HUES64 (cell line): Measurements from ENCODE around the gene SCPEP1.

Experiments
- H3K27ac ChIP-seq: 2 replicates; pipeline ENCODE4 v1.7.0; 2013; ENCODE audit warnings: low read depth, low read length, inconsistent platforms
- H3K27me3 ChIP-seq: 2 replicates; pipeline ENCODE4 v1.6.1; 2013; ENCODE audit warnings: mild to moderate bottlenecking, low read length; ENCODE audit not compliant: insufficient read depth
- H3K36me3 ChIP-seq: 2 replicates; pipeline ENCODE4 v1.6.1; 2013; ENCODE audit warnings: mild to moderate bottlenecking, low read length; ENCODE audit not compliant: insufficient read depth
- H3K4me1 ChIP-seq: 2 replicates; pipeline ENCODE4 v1.6.1; 2013; ENCODE audit warnings: mild to moderate bottlenecking, low read length, moderate library complexity; ENCODE audit not compliant: insufficient read depth
- H3K4me3 ChIP-seq: 2 replicates; pipeline ENCODE4 v1.5.1; 2013; ENCODE audit warnings: mild to moderate bottlenecking, low read length, moderate library complexity
- H3K9ac ChIP-seq: 2 replicates; pipeline ENCODE4 v1.6.1; 2013; ENCODE audit warnings: mild to moderate bottlenecking, low read depth, low read length
- H3K9me3 ChIP-seq: 2 replicates; pipeline ENCODE4 v1.6.1; 2013; ENCODE audit warnings: low read depth, low read length; ENCODE audit not compliant: insufficient read depth
- WGBS: fragments of 150-250, 120-280 bp; methylation state at CpG from one replicate; pipeline ENCODE4 v1.1.7; 2013; ENCODE audit warnings: missing lambda C conversion rate; 5-methylcytosine and 5-hydroxymethylcytosine counted together

SCPEP1 gene

GRCh38 chr17:57004944-57005579 lies 27.1 kb downstream of the SCPEP1 start:
- H3K27ac ChIP-seq: no peak overlapping the region
- WGBS: 82% methylated on average over 7 of the region's 8 CpGs
- no peaks in the 10 kb centered on the region for H3K27me3 ChIP-seq
- H3K9me3 ChIP-seq: no peaks in the 10 kb centered on the region
- H3K9ac ChIP-seq: no peak overlapping the region
- H3K4me3 ChIP-seq: no peak overlapping the region
- H3K36me3 ChIP-seq: peaks cover 9% of the 10 kb centered on the region
- H3K4me1 ChIP-seq: peaks cover 4% of the 10 kb centered on the region; the same call in 1 of the 2 replicates

GRCh38 chr17:57006040-57006439 lies 28.1 kb downstream of the SCPEP1 start:
- Histone ChIP-seq H3K9ac (no peak overlapping the region), H3K9me3 (no peaks in the 10 kb centered on the region), H3K4me3 (no peak overlapping the region), H3K27me3 (no peaks in the 10 kb centered on the region), H3K4me1 (peaks cover 11% of the 10 kb centered on the region), H3K27ac (no peak overlapping the region), H3K36me3 (peaks cover 9% of the 10 kb centered on the region)
- 93% methylated on average over 2 of the region's 2 CpGs for WGBS

- peaks cover 6% of the 10 kb centered on the region; the same call in 1 of the 2 replicates for H3K36me3 ChIP-seq
- H3K4me3 ChIP-seq: no peak overlapping the region
- H3K27ac ChIP-seq: no peak overlapping the region
- H3K27me3 ChIP-seq: no peaks in the 10 kb centered on the region
- H3K9me3 ChIP-seq: no peaks in the 10 kb centered on the region
- 91% methylated on average over 2 of the region's 2 CpGs for WGBS
- H3K4me1 ChIP-seq: peaks cover 18% of the 10 kb centered on the region
- no peak overlapping the region for H3K9ac ChIP-seq
Observed at GRCh38 chr17:57008958-57009357, 31.0 kb downstream of the SCPEP1 start.

GRCh38 chr17:57009737-57010445 lies 32.0 kb downstream of the SCPEP1 start:
- Histone ChIP-seq H3K36me3 (peaks cover 6% of the 10 kb centered on the region; the same call in 1 of the 2 replicates), H3K27me3 (no peaks in the 10 kb centered on the region), H3K9ac (no peak overlapping the region), H3K4me1 (peaks cover 18% of the 10 kb centered on the region), H3K9me3 (no peaks in the 10 kb centered on the region), H3K4me3 (no peak overlapping the region), H3K27ac (0 out of 2 replicates have a peak overlapping the region, but pooled peaks have one; percentile 23)
- 49% methylated on average over 7 of the region's 7 CpGs for WGBS

GRCh38 chr17:57010487-57010886 lies 32.6 kb downstream of the SCPEP1 start:
- Histone ChIP-seq H3K9me3 (no peaks in the 10 kb centered on the region), H3K27me3 (no peaks in the 10 kb centered on the region), H3K36me3 (peaks cover 6% of the 10 kb centered on the region; the same call in 1 of the 2 replicates), H3K27ac (0 out of 2 replicates have a peak overlapping the region, but pooled peaks have one; percentile 23), H3K4me3 (no peak overlapping the region), H3K4me1 (peaks cover 18% of the 10 kb centered on the region), H3K9ac (no peak overlapping the region)
- WGBS: 88% methylated on average over 2 of the region's 3 CpGs

- no peak overlapping the region for H3K27ac ChIP-seq
- no peak overlapping the region for H3K4me3 ChIP-seq
- no peak overlapping the region for H3K9ac ChIP-seq
- peaks cover 27% of the 10 kb centered on the region for H3K4me1 ChIP-seq
- no peaks in the 10 kb centered on the region for H3K9me3 ChIP-seq
- WGBS: 81% methylated on average over 7 of the region's 7 CpGs
- peaks cover under 1% of the 10 kb centered on the region; the same call in 1 of the 2 replicates for H3K36me3 ChIP-seq
- H3K27me3 ChIP-seq: no peaks in the 10 kb centered on the region
Observed at GRCh38 chr17:57011491-57012015, 33.6 kb downstream of the SCPEP1 start.

- Histone ChIP-seq H3K9ac (no peak overlapping the region), H3K27me3 (no peaks in the 10 kb centered on the region), H3K27ac (peak overlapping the region; percentile 46; the same call in 1 of the 2 replicates), H3K4me3 (no peak overlapping the region), H3K4me1 (peaks cover 29% of the 10 kb centered on the region), H3K36me3 (no peaks in the 10 kb centered on the region), H3K9me3 (no peaks in the 10 kb centered on the region)
- WGBS: 56% methylated on average over 6 of the region's 6 CpGs
Observed at GRCh38 chr17:57016071-57016763, 38.3 kb downstream of the SCPEP1 start.

GRCh38 chr17:57016764-57017116 lies 38.8 kb downstream of the SCPEP1 start:
- no peaks in the 10 kb centered on the region for H3K27me3 ChIP-seq
- H3K9ac ChIP-seq: no peak overlapping the region
- H3K27ac ChIP-seq: peak overlapping the region; percentile 46; the same call in 1 of the 2 replicates
- H3K36me3 ChIP-seq: no peaks in the 10 kb centered on the region
- no peaks in the 10 kb centered on the region for H3K9me3 ChIP-seq
- 51% methylated on average over 3 of the region's 3 CpGs for WGBS
- no peak overlapping the region for H3K4me3 ChIP-seq
- H3K4me1 ChIP-seq: peaks cover 25% of the 10 kb centered on the region

- peaks cover 23% of the 10 kb centered on the region for H3K4me1 ChIP-seq
- H3K9me3 ChIP-seq: peaks cover 3% of the 10 kb centered on the region; the same call in 1 of the 2 replicates
- H3K9ac ChIP-seq: no peak overlapping the region
- 74% methylated on average over 4 of the region's 4 CpGs for WGBS
- no peak overlapping the region for H3K4me3 ChIP-seq
- no peaks in the 10 kb centered on the region for H3K36me3 ChIP-seq
- peak overlapping the region; percentile 44; the same call in 1 of the 2 replicates for H3K27ac ChIP-seq
- H3K27me3 ChIP-seq: no peaks in the 10 kb centered on the region
Observed at GRCh38 chr17:57017625-57018024, 39.7 kb downstream of the SCPEP1 start.

GRCh38 chr17:57020208-57020607 lies 42.3 kb downstream of the SCPEP1 start:
- Histone ChIP-seq H3K4me1 (peaks cover 23% of the 10 kb centered on the region), H3K36me3 (no peaks in the 10 kb centered on the region), H3K9me3 (peaks cover 17% of the 10 kb centered on the region), H3K27ac (no peak overlapping the region), H3K27me3 (no peaks in the 10 kb centered on the region), H3K9ac (no peak overlapping the region), H3K4me3 (no peak overlapping the region)
- 81% methylated on average over 3 of the region's 3 CpGs for WGBS
